ENCODE results near the gene WAPL. TPM values are rescaled to one million over a fixed set of nuclear protein-coding genes. Genes with fewer than 3 reads are reported as not detected.

Gene WAPL
- polyA plus RNA-seq, 1 donor from 2014 or later: 32.8 TPM

- peaks cover 3 to 19% (median 7%) of the 10 kb centered on the region in 3 donors for H3K4me1 Mint-ChIP-seq
- no peaks in the 10 kb centered on the region for H3K36me3 Mint-ChIP-seq
- H3K27me3 Mint-ChIP-seq: no peaks in the 10 kb centered on the region
- H3K27ac Mint-ChIP-seq: no peak overlapping the region
- H3K4me3 Mint-ChIP-seq: peak overlapping the region in 2 of 4 donors; percentile 17 to 69
- no peaks in the 10 kb centered on the region for H3K9me3 Mint-ChIP-seq
Observed at GRCh38 chr10:86506499-86506898, 15.1 kb downstream of the WAPL start.

- Mint-ChIP-seq H3K36me3 (no peaks in the 10 kb centered on the region), H3K9me3 (no peaks in the 10 kb centered on the region), H3K27ac (peak overlapping the region in 1 of 3 donors; percentile 73), H3K27me3 (no peaks in the 10 kb centered on the region), H3K4me1 (peaks cover 3 to 18% (median 11%) of the 10 kb centered on the region in 3 donors), H3K4me3 (peak overlapping the region in 2 of 4 donors; percentile 0 to 69)
Observed at GRCh38 chr10:86506062-86506461, 15.5 kb downstream of the WAPL start.

- H3K27me3 Mint-ChIP-seq: no peaks in the 10 kb centered on the region
- no peak overlapping the region for H3K27ac Mint-ChIP-seq
- H3K36me3 Mint-ChIP-seq: peaks cover 4% of the 10 kb centered on the region
- H3K9me3 Mint-ChIP-seq: no peaks in the 10 kb centered on the region
- H3K4me1 Mint-ChIP-seq: peaks cover 8 to 25% (median 11%) of the 10 kb centered on the region in 3 donors
- H3K4me3 Mint-ChIP-seq: peak overlapping the region in 1 of 4 donors; percentile 45
Observed at GRCh38 chr10:86504510-86504909, 17.1 kb downstream of the WAPL start.

GRCh38 chr10:86500846-86501245, 20.7 kb downstream of the WAPL start:
- no peaks in the 10 kb centered on the region for H3K27me3 Mint-ChIP-seq
- peaks cover 8% of the 10 kb centered on the region for H3K36me3 Mint-ChIP-seq
- H3K4me1 Mint-ChIP-seq: peaks cover 6 to 19% (median 8%) of the 10 kb centered on the region in 3 donors
- H3K27ac Mint-ChIP-seq: no peak overlapping the region
- H3K4me3 Mint-ChIP-seq: no peak overlapping the region
- H3K9me3 Mint-ChIP-seq: no peaks in the 10 kb centered on the region

GRCh38 chr10:86498598-86498997, 23.0 kb downstream of the WAPL start:
- Mint-ChIP-seq H3K27ac (peak overlapping the region in 1 of 3 donors; percentile 14), H3K27me3 (no peaks in the 10 kb centered on the region), H3K36me3 (peaks cover 8% of the 10 kb centered on the region), H3K4me1 (peaks cover 3 to 17% (median 6%) of the 10 kb centered on the region in 3 donors), H3K4me3 (no peak overlapping the region), H3K9me3 (no peaks in the 10 kb centered on the region)

GRCh38 chr10:86497621-86498020, 24.0 kb downstream of the WAPL start:
- Mint-ChIP-seq H3K27me3 (no peaks in the 10 kb centered on the region), H3K27ac (no peak overlapping the region), H3K9me3 (no peaks in the 10 kb centered on the region), H3K4me3 (no peak overlapping the region), H3K36me3 (peaks cover 8% of the 10 kb centered on the region), H3K4me1 (peaks cover 3 to 13% (median 6%) of the 10 kb centered on the region in 3 donors)

- Mint-ChIP-seq H3K27me3 (no peaks in the 10 kb centered on the region), H3K9me3 (no peaks in the 10 kb centered on the region), H3K4me1 (peaks cover 4 to 13% (median 5%) of the 10 kb centered on the region in 3 donors), H3K4me3 (no peak overlapping the region), H3K27ac (no peak overlapping the region), H3K36me3 (peaks cover 1% of the 10 kb centered on the region)
Observed at GRCh38 chr10:86489960-86490612, 31.5 kb downstream of the WAPL start.

- Mint-ChIP-seq H3K9me3 (no peaks in the 10 kb centered on the region), H3K4me3 (no peak overlapping the region), H3K4me1 (peaks cover 4 to 13% (median 5%) of the 10 kb centered on the region in 3 donors), H3K27ac (peak overlapping the region in 1 of 3 donors; percentile 16), H3K27me3 (no peaks in the 10 kb centered on the region), H3K36me3 (peaks cover 1% of the 10 kb centered on the region)
Observed at GRCh38 chr10:86489071-86489810, 32.4 kb downstream of the WAPL start.

GRCh38 chr10:86486856-86487255, 34.7 kb downstream of the WAPL start:
- Mint-ChIP-seq H3K36me3 (peaks cover 1% of the 10 kb centered on the region), H3K4me3 (no peak overlapping the region), H3K27me3 (no peaks in the 10 kb centered on the region), H3K9me3 (no peaks in the 10 kb centered on the region), H3K4me1 (peaks cover 1 to 13% (median 4%) of the 10 kb centered on the region in 3 donors), H3K27ac (peak overlapping the region in 1 of 3 donors; percentile 37)

- no peaks in the 10 kb centered on the region for H3K9me3 Mint-ChIP-seq
- no peak overlapping the region for H3K27ac Mint-ChIP-seq
- H3K4me3 Mint-ChIP-seq: no peak overlapping the region
- peaks cover 5% of the 10 kb centered on the region for H3K36me3 Mint-ChIP-seq
- H3K4me1 Mint-ChIP-seq: peaks cover 0 to 14% (median 10%) of the 10 kb centered on the region in 3 donors
- H3K27me3 Mint-ChIP-seq: no peaks in the 10 kb centered on the region
Observed at GRCh38 chr10:86483664-86484063, 37.9 kb downstream of the WAPL start.

- H3K27me3 Mint-ChIP-seq: no peaks in the 10 kb centered on the region
- no peak overlapping the region for H3K4me3 Mint-ChIP-seq
- H3K36me3 Mint-ChIP-seq: peaks cover 5% of the 10 kb centered on the region
Observed at GRCh38 chr10:86481761-86482160, 39.8 kb downstream of the WAPL start.

GRCh38 chr10:86480571-86480970, 41.0 kb downstream of the WAPL start:
- Mint-ChIP-seq H3K36me3 (peaks cover 5% of the 10 kb centered on the region), H3K4me3 (no peak overlapping the region), H3K27ac (peak overlapping the region in 1 of 3 donors; percentile 53), H3K4me1 (peaks cover 0 to 9% (median 2%) of the 10 kb centered on the region in 3 donors), H3K9me3 (no peaks in the 10 kb centered on the region), H3K27me3 (no peaks in the 10 kb centered on the region)

More at GRCh38 chr10:86481761-86482160, 39.8 kb downstream of the WAPL start:
- Mint-ChIP-seq H3K4me1 (peaks cover 0 to 9% (median 3%) of the 10 kb centered on the region in 3 donors), H3K9me3 (no peaks in the 10 kb centered on the region), H3K27ac (no peak overlapping the region)

- Mint-ChIP-seq H3K4me1 (peaks cover 0 to 2% (median 0%) of the 10 kb centered on the region in 3 donors), H3K36me3 (peaks cover 4% of the 10 kb centered on the region), H3K4me3 (no peak overlapping the region), H3K27me3 (no peaks in the 10 kb centered on the region), H3K27ac (no peak overlapping the region), H3K9me3 (no peaks in the 10 kb centered on the region)
Observed at GRCh38 chr10:86472061-86472460, 49.5 kb downstream of the WAPL start.

GRCh38 chr10:86461963-86462804, 59.4 kb downstream of the WAPL start:
- Mint-ChIP-seq H3K4me3 (no peak overlapping the region), H3K4me1 (peaks cover 0 to 2% (median 0%) of the 10 kb centered on the region in 3 donors), H3K9me3 (no peaks in the 10 kb centered on the region), H3K27me3 (no peaks in the 10 kb centered on the region), H3K27ac (peak overlapping the region in 1 of 3 donors; percentile 39), H3K36me3 (peaks cover 16% of the 10 kb centered on the region)

- no peaks in the 10 kb centered on the region for H3K9me3 Mint-ChIP-seq
- H3K36me3 Mint-ChIP-seq: peaks cover 32% of the 10 kb centered on the region
- H3K4me1 Mint-ChIP-seq: peaks cover 18 to 29% (median 27%) of the 10 kb centered on the region in 3 donors
- no peaks in the 10 kb centered on the region for H3K27me3 Mint-ChIP-seq
- peak overlapping the region in 1 of 3 donors; percentile 33 for H3K27ac Mint-ChIP-seq
- H3K4me3 Mint-ChIP-seq: no peak overlapping the region
Observed at GRCh38 chr10:86451604-86451960, 70.0 kb downstream of the WAPL start.
